Stimulated activated CD8-positive, alpha-beta memory T cell treated with anti-CD3 and anti-CD28 coated beads, Interleukin-15, amount 100 ng/mL, for 24 hours (primary cell): Measurements from ENCODE around the gene FILIP1L.

Experiments
- DNase-seq: peaks from one replicate; pipeline ENCODE4 v3.0.0-alpha.2; 2020; ENCODE audit warnings: low read depth

Gene FILIP1L

DNA sequence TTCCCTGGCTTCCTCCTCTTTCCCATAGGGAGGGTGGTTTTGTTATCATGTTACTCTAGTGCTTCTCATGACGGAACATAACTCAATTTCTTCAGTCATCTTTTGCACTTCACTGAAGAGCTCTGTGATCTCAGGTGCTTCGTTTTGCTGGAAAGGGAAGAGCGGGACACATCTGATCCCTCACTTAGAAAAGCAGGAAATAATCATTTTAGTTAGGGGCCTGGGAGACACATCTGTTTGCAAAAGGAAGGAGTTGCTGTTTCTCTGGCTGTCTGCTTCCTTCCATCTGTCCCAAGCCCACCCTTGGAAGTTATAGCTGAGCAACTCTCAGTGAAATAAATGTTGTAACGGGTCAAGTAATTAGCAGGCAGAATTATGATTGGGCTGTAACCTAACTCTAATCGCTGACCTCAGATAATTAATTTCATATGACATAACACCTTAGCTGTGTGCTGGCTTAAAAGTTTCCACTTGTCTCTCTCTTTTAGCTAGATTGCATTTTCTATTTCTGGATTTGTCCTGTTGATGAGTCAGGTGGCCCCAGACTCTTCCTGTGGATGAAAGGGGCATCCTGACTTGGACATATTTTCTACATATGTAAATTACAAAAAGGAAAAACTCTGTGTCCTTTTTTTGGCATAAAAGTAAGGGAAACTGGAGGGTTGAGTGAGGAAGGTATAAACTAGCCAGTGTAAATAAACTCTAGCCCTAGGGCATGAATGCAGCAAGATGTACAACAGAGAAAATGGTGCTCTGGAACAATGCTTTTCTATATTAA lies 11.0 kb upstream of the FILIP1L start:
- DNase-seq: no peak

DNA sequence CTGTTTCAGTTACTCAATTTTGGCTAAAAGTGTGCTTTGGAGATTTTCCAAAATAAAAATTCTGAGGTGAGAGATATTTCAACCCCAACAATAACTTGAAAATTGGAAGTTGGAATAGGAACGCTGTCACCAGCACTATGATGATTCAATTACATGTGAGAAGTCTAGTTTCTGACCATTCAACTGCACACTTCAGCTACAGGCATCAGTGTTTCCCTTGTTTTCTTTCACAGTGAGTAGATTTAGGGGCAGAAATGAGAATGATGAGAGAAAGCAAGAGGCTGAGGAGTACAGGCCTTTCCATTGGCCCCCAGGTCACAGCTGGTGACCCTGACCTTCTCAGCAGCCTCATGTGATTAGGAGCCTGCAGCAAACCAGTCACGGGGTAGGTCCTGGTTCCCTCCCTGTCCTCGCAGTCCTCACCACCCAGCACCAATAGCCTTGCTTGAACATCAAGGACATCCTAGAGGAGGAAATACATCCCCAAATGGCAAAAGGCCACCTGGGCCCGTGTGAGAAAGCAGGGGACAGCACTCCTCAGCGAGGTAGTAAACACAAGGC lies 10.0 kb upstream of the FILIP1L start:
- DNase-seq: no peak

DNA sequence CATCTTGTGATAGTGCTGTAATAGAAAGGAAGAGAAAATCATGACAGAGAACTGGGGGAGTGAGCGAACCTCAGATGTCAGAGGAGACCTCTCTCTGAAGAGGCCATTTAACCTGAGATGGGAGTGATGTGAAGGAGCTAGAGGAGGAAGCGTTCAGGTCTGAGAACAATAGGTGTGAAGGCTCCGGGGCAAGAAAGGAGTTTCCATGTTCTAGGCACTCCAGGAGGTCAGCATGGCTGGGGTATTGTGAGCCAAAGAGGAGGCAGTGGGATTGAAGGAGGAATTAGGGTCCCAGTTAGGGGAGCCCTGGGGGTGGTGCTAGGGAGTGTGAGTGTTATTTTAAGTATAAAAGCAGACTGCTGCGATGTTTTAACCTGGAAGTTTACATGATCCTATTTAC lies 8.8 kb upstream of the FILIP1L start:
- DNase-seq: no peak

DNA sequence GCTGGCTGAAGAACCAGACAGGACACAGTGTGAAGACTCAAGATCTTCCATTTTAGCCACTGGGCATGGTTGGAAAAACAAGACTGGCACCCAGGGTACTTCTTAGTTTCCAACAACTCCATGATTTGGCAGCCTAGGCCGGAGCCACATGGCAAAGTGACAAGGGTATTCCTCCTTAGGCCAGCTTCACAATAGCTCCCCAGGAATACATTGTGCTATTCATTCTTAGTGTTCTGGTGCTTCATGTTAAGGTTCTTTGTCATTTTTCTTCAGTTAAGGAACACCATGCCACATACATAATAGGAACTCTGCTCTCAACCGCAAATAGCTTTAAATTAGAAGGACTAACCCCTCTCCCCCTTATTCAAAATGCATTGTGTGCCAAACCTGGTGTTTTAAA lies 8.0 kb upstream of the FILIP1L start:
- DNase-seq: no peak

DNA sequence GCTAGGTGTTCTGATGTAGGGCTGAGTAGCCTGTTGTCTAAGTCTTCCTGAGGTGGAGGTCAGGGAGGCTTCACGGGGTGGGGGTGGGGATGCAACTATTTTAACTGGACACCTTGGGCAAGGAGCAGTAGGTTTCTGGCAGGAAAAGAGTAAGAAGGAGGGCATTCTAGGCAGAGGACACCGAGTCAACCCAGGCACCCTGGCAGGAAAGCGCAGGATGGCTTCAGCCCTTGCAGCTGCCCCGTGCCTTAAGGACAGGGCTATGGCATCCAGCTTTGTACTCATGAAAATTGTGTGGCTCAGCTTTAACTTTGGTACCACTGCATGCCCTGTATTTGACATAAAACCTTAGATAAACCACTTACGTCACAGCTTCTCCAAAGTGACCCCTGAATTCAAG lies 6.4 kb upstream of the FILIP1L start:
- no peak for DNase-seq

DNA sequence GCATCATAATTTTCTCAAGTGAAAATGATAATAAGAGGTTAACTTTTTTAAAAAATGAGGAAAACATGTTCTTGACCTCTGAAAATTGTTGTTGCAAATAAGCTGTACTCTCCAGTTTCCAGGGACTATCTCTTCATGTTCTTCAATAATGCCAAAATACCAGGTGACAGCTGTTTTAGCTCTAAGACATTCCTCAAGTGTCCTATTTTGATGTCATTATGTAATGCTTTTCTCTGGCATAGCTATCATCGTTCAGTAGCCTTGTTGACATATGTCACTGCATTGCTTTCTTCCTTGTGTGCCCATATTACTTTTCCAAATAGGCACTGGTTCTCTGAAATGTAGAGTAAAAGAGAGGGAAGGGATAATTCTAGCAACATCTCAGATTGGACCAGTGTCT lies 5.7 kb upstream of the FILIP1L start:
- DNase-seq: no peak

DNA sequence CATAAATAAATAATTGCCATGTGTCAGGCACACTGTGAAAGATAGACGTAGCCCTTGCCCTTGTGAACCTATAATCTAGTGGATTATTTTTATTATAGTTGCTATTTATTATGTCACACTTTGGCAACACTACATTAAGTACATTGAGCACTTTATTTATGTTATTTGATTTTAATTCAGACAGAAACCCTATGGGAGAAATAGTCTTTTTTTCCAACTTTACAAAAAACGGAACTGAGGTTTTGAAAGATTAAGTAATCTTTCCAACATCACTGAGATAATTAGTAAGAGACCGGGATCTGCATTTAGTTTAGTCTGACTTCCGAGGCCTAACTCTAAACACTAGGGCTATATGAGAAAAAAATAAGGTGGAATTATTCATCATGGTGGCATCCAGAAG lies 2.8 kb upstream of the FILIP1L start:
- no peak for DNase-seq

DNA sequence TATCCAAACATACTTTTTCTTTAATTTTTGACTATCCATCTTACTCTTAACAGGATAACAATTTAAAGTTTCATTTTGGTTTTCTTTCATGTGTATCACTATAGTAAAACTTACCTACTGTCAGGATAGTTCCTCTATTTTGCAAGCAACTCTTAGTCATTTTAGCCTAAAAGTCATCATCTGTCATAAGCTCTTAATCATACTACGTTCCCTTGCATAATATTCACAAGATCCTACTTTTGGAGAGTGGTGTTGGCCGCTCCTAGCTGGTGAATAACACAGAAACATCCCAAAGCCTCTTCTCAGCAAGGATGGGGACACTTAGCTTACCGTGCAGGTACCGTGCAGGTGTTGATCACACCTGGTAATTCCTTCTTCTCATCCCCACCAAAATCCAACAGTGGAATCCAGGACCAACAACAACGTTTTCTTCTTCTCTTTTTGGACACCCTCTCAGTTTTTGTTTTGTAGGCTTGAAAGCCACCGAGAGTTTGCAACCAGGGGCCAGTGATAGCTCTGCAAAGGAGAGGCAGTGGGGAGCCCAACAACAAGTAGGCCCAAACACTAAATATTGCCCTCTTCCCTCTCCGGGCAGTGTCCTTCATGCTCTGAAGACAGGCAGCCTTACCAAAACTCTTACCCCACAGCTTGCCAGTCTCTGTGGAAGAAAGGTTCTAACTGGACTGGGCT lies 433 bp downstream of the FILIP1L start:
- no peak for DNase-seq

DNA sequence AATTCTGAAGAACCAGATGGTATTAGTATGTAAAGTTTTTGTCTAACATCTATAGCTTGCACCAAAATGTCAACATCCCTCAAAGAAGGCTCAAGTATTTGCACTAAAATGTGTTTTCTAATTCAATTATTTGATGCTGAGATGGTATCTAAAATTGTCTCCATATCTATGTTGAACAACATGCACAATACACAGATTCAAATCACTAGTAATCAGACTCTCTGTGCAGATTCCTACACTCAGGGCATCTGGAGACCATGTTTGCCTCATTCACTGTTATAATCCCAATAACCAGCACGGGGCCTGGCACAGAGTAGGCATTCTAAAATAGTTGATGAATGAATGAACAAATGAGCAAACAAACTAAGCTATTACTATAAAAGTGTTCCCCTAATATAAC lies 2.6 kb downstream of the FILIP1L start:
- DNase-seq: no peak

DNA sequence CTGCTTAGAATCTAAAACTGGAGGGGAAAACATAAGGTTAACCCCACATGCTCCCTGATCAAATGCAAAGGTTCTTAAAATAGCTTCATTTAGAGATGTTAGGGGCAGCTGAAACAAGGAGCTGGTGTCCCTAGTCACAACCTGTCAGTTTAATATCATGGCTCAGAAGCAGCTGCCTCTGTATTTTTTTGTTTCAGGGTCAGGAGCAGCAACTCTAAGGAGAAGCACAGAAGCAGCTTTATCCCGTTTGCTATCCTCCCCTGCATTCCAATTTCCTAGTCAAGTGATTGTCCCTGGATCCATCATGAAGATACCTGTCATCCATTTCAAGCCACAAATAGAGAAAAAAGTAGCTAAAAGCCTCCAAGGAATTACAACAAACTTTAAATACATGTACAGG lies 4.1 kb downstream of the FILIP1L start:
- no peak for DNase-seq

DNA sequence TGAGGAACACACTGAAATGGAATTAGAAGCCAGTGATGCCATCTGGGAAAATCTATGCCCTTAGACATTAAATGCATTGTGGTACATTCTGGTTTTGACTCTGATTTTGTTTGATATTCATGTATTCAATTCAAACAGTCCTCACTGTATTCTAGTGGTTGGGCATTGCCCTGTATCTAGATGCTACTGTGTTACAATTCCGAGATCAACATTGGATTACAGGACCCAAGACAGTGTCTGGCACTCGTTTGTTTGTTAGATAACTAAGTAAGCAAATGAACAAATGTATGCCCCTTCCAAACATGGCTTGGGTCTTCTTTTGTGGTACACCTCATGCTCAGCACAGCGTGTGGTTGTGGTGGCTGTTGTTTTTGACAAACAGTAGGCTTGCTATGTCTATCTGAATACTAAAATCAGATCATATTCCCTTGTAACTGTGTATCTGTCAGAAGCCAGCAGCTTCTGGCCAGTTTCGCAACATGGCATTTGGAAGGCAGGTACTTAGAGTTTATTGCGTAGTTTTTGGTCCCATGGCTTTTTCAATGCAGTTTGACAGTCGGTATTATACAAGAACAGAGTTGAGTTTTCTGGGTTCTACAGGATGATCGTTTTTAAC lies 5.7 kb downstream of the FILIP1L start:
- no peak for DNase-seq

DNA sequence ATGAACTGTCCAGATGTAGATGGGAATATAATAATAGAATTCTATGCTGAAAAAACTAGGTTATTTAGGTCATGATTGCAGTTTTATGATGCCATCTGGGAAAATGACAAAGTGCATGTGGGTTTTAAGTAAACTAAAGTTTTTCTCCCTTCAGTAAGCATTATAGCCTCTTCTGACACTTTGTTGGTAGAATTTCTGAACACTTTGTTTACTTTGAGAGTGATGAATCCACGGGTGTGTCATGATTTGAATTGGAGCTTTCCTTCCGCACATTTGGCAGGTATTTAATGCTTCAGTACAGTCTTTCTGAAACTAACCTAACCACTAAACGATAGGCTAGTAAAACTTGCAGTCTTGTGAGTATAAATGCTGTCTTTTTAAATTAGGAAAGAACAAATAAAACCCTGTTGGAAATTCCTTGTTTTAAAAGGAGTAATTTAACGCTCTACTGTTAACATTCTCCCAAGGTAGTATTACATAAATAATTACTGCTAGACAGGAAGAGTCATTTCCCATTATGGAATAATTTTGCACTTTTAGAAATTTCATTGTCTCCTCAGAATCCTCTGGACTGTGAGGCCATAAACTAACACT lies 7.0 kb downstream of the FILIP1L start:
- DNase-seq: no peak

DNA sequence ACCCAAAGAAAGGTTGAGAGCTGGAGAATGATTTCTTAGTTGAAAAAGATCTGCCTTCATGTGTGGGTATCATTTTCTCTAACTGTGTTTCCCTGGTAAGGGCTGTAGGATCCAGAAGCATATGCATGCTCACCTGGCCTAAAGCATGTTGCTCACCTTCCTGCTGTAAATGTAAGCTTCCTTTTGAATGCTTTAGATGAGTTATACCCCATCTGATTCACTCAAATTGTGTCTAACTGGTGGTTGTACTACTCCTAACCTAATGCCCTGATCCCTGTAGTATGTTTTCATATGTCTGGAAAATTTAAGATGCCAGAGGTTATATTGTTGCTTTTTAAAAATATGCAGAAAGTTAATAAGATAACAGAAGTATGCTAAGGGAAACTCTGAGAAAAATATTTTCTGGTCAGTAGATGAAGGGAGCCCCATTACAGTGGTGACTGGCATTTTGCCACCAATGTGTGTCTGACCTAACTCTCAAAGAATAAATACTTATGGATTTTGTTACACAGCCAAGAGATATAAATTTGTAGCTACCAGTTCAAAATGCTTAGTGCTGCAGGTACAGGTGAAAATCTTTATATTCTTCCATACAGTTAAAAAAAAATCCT lies 7.7 kb downstream of the FILIP1L start:
- DNase-seq: no peak

DNA sequence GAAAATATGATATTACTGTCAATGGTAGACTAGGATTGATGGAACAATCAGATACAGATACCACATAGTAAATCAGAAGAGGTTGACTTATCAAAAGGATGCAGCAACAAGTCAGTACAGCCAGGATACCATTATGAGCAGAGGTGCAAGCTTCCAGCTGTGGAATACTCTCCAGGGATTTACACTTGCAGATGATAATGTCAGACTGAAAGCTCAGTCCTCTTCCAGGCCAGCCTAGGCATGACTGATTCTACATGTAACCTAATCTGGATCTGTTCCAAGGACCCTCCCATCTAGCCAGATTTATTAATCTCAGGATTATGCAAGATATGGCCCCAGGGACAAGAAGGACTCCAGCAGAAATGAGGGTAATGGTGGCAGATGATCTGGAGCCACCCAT lies 8.2 kb downstream of the FILIP1L start:
- DNase-seq: no peak

DNA sequence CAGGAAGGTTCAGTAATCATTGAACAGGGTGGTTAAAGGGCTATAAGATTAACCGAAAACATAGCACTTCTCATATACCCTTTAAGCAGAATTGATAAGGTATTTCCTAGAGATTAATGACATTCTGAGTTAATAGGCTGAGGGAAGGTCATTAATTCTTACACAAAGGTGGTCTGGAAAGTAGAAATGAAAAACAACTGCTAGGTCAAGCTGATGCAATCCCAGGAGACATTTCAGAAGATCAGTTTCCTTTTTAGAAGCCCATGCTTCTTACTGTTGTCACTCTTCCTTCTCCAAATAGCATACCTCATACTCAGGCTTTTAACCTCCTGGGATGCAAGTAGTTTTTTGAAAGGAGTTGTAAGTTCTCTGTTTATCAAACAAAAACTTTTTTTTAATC lies 8.8 kb downstream of the FILIP1L start:
- no peak for DNase-seq

DNA sequence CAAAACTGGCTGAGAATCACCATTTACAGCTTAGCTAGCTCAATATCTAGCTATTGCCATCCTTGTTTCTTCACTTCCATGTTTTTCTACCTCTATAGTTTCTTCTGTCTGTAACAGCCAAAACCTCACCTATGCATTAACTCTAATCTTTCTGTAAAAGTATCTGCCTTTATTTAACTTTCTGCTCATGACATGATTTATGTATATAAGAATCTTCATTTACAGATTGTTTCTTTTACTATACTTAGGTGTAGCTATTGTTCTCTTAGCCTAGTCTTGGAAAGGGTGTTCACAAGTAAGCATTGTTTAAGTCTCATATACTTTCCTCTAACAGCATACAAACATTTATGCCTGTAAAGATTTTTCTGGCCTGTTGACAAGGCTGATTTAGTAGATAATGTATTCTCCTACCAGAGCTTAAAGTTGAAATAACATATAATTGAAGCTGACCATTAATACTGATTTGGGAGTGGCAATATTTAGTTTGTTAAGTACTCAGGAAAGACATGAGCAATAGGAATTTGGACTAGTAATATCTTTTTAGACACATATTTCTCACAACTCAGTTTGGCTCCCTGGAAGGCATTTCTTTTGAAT lies 9.4 kb downstream of the FILIP1L start:
- DNase-seq: no peak

DNA sequence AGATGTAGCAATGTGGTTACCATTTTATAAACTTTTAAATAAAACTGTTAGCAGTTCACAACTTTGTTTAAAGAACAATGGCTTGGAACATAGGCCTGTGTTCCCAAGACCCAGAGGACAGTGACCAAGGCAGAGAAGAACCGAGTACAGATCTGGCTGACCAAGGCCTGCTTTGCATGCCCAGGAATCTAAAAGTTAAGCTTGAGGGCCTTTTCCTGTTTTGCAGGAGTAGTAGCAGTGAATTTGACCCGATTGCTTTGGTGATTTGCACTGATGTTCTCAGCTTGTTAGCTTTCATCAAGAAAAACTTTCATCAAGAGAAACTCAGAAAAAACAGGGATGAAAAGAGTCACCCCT lies 9.9 kb downstream of the FILIP1L start:
- DNase-seq: no peak

DNA sequence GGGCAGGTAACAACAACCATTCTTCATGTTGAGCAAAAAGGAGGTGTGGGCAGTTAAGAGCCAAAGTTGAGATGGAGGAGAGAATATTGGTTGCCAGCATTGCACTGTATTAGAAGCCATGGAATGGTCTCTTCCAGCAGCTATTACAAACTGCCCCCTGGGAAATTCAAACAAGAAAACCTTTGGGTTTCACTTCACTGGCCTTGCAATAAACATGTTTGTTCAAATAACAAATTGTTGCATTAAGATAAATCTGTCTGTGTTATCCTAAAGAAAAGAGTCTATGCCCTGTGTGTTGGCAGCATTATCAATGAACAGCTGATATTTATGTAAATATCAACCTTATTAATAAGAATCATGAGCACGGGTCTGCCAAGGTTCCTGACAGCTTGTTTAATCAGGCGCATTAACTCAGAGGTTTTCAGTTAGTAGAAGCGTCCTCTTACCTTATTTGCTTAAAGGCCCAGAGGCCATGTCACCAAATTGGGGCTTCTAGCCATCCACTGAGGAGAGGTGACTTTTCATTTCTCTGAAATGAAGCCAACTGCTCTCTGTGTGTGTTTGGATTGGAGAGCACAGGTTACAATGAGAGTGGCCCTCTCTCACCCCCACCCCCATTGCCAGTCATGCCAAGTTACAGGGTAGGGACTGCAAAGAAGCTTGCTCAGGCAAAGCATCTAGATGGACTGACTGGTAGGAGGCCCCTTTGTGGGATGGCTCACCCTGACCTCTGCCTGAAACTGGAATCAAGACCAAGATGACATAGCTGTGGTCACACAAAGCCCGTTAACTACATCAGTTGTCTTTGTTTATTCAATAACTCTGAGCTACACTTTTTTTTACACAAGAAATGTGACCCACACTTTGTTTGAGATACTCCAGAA lies 10.5 kb downstream of the FILIP1L start:
- DNase-seq: no peak

DNA sequence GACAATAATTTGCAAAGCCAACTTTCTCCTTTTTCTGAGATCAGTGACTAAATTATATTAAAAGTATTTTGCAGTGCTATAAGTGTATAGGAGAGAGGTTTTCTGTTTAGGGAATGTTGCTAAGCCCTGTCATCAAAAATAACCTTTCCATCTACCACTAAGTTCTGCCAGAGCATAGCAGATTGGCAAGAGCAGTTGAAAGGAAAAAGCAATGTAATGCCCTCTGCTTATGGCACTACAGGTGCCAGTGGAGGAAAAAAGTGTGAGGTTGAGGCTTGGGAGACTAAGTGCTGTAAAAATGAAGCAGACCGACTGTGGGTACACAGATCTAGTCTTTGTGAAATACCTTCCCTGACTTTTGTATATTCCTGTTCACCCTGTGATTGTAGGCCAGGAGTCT lies 11.5 kb downstream of the FILIP1L start:
- no peak for DNase-seq

DNA sequence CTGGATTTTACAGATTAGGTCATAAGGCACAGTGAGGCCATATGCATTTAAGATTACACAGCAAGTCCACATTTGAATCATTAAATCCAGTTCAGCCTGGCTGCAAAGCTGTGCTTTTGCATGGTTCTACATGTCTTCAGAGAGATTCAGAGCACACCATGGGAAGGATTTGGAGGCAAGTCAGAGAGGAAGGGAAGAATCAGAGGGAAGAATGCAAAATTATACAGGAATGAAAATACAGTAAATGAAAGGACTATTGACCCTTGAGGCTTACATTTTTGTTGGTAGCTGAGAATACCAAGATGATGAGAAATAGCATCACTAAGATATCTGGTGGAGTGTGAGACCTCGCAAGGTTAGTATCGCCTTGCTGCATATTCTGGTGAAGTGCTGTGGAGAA lies 13.9 kb downstream of the FILIP1L start:
- DNase-seq: no peak

DNA sequence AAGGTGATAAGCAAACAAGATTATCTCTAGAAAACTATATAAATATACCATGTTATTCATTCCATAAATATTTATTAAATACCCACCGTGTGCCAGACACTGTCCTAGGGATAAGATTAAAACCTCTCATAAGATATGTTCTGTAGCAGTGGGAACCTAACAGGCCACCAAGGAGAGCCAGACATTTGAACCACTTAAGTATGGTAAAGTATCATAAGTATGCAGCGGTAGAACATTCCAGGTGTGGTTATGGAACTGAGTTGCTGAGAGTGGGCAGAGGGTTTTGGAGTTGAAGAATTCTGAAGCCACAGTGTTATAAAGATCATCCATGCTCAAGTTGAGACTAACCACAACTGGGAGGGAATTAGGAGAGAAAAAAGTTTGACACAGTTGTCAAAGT lies 14.7 kb downstream of the FILIP1L start:
- no peak for DNase-seq
